Activated CD8-positive, alpha-beta memory T cell treated with anti-CD3 and anti-CD28 coated beads, Interleukin-2, amount 10 ng/mL, durations not matched to agents 7 days and 5 days (primary cell): ENCODE results near the gene EXOC5. TPM values are rescaled to one million over a fixed set of nuclear protein-coding genes. Genes with fewer than 3 reads are reported as not detected.

Source experiments
- ATAC-seq: fragments of 150-1000 bp; cut with Tn5 transposase; one replicate; pipeline ENCODE4 v1.10.0; 2021; ENCODE audit warnings: moderate library complexity
- CTCF ChIA-PET: fragments of 350-600 bp; sonication (Branson Sonifier 250); formaldehyde crosslinking; loops from one replicate; lab custom pipeline; 2021; ENCODE audit warnings: antibody characterized with exemption; lab: Charles Lee
- DNase-seq: peaks from one replicate; pipeline ENCODE4 v3.0.0-alpha.2; 2020
- H3K27ac Mint-ChIP-seq: one replicate; pipeline ENCODE4 v1.8.0; 2021; ENCODE audit warnings: mild to moderate bottlenecking, mixed read lengths
- H3K27me3 Mint-ChIP-seq: one replicate; pipeline ENCODE4 v1.8.0; 2021; ENCODE audit warnings: mixed read lengths
- H3K36me3 Mint-ChIP-seq: one replicate; pipeline ENCODE4 v1.8.0; 2021; ENCODE audit warnings: mild to moderate bottlenecking, mixed read lengths
- H3K4me1 Mint-ChIP-seq: one replicate; pipeline ENCODE4 v1.8.0; 2021; ENCODE audit warnings: mixed read lengths
- H3K4me3 Mint-ChIP-seq: one replicate; pipeline ENCODE4 v1.8.0; 2021; ENCODE audit warnings: mild to moderate bottlenecking, moderate library complexity, mixed read lengths
- H3K9me3 Mint-ChIP-seq: one replicate; pipeline ENCODE4 v1.8.0; 2022; ENCODE audit warnings: low read depth, mixed read lengths
- total RNA-seq, 2 experiments: library from RNA; stranded (reverse); gene quantifications; one replicate each; pipeline ENCODE4 v1.2.3, GENCODE V29; 2021

The EXOC5 gene
- total RNA-seq = 10 to 100 TPM; 57.0 to 69.8 TPM

GRCh38 chr14:57268161-57269069 lies at the start of gene EXOC5, which contains the start of gene AP5M1:
EXOC5 (minus strand) TSS chr14:57268905; CDS start chr14:57268648, 257 bp downstream.
AP5M1 (plus strand) TSS chr14:57268971; CDS start chr14:57269315, 344 bp downstream.
- no peaks in the 10 kb centered on the region for H3K27me3 Mint-ChIP-seq
- DNase-seq (peak; percentile 95), ATAC-seq (peak; percentile 89)
- peaks cover 48% of the 10 kb centered on the region for H3K4me1 Mint-ChIP-seq
- H3K9me3 Mint-ChIP-seq = no peaks in the 10 kb centered on the region
- CTCF ChIA-PET = interaction anchor here (0.8 to 1.7 kb wide), 3 partner anchors 10 to 689 kb away, joined by 3 to 8 read pairs (median 4); partner anchors contain the start of gene TMEM260
- peak within 1 kb of the TSS; percentile 93 for H3K4me3 Mint-ChIP-seq
- H3K36me3 Mint-ChIP-seq = peaks cover 22% of the 10 kb centered on the region
- H3K27ac Mint-ChIP-seq = peak within 1 kb of the TSS; percentile 99

- H3K27me3 Mint-ChIP-seq = peaks cover 11% of the 10 kb centered on the region
- DNase-seq (peak; percentile 78), ATAC-seq (peak; percentile 42)
- H3K27ac Mint-ChIP-seq = no peak overlapping the region
- H3K4me1 Mint-ChIP-seq = peaks cover 4% of the 10 kb centered on the region
- CTCF ChIA-PET = interaction anchor here (0.7 to 1.8 kb wide), 5 partner anchors 16 to 827 kb away, joined by 3 to 5 read pairs (median 4); no protein-coding TSS in a partner anchor
- H3K9me3 Mint-ChIP-seq = peaks cover 3% of the 10 kb centered on the region
- no peak overlapping the region for H3K4me3 Mint-ChIP-seq
- H3K36me3 Mint-ChIP-seq = peaks cover 7% of the 10 kb centered on the region
Measured at GRCh38 chr14:57317248-57317833, 48.6 kb upstream of the EXOC5 start.

- no peak overlapping the region for H3K4me3 Mint-ChIP-seq
Measured at GRCh38 chr14:57314396-57315089, 45.8 kb upstream of the EXOC5 start.

GRCh38 chr14:57302883-57303282 lies 34.2 kb upstream of the EXOC5 start:
- no peaks in the 10 kb centered on the region for H3K36me3 Mint-ChIP-seq
- CTCF ChIA-PET = no interaction called here
- H3K9me3 Mint-ChIP-seq = no peaks in the 10 kb centered on the region
- H3K4me3 Mint-ChIP-seq = no peak overlapping the region
- ATAC-seq (no peak), DNase-seq (no peak)
- H3K4me1 Mint-ChIP-seq = no peaks in the 10 kb centered on the region
- peaks cover 24% of the 10 kb centered on the region for H3K27me3 Mint-ChIP-seq
- no peak overlapping the region for H3K27ac Mint-ChIP-seq

More at GRCh38 chr14:57314396-57315089, 45.8 kb upstream of the EXOC5 start:
- H3K27ac Mint-ChIP-seq = no peak overlapping the region
- no peak for ATAC-seq
- H3K4me1 Mint-ChIP-seq = peaks cover 4% of the 10 kb centered on the region
- CTCF ChIA-PET = no interaction called here
- peaks cover 7% of the 10 kb centered on the region for H3K36me3 Mint-ChIP-seq
- H3K9me3 Mint-ChIP-seq = peaks cover 3% of the 10 kb centered on the region
- H3K27me3 Mint-ChIP-seq = peaks cover 8% of the 10 kb centered on the region
- no peak for DNase-seq

- peaks cover 1% of the 10 kb centered on the region for H3K27me3 Mint-ChIP-seq
- no peaks in the 10 kb centered on the region for H3K9me3 Mint-ChIP-seq
- H3K36me3 Mint-ChIP-seq = no peaks in the 10 kb centered on the region
- no peak overlapping the region for H3K4me3 Mint-ChIP-seq
- no peak overlapping the region for H3K27ac Mint-ChIP-seq
- no peaks in the 10 kb centered on the region for H3K4me1 Mint-ChIP-seq
- ATAC-seq (no peak), DNase-seq (no peak)
- CTCF ChIA-PET = interaction anchor here (1.3 kb wide), 1 partner anchor 18 kb away, joined by 4 read pairs; no protein-coding TSS in a partner anchor
Measured at GRCh38 chr14:57299511-57299910, 30.8 kb upstream of the EXOC5 start.

- no peaks in the 10 kb centered on the region for H3K36me3 Mint-ChIP-seq
- no peaks in the 10 kb centered on the region for H3K9me3 Mint-ChIP-seq
- no peak overlapping the region for H3K4me3 Mint-ChIP-seq
- ATAC-seq (no peak), DNase-seq (no peak)
- H3K27ac Mint-ChIP-seq = no peak overlapping the region
- no peaks in the 10 kb centered on the region for H3K4me1 Mint-ChIP-seq
- H3K27me3 Mint-ChIP-seq = no peaks in the 10 kb centered on the region
- CTCF ChIA-PET = interaction anchor here (1.0 kb wide), 1 partner anchor 8 kb away, joined by 3 read pairs; no protein-coding TSS in a partner anchor
Measured at GRCh38 chr14:57297852-57298251, 29.1 kb upstream of the EXOC5 start.

GRCh38 chr14:57295239-57295638 lies 26.5 kb upstream of the EXOC5 start:
- no peaks in the 10 kb centered on the region for H3K27me3 Mint-ChIP-seq
- no peak for ATAC-seq
- CTCF ChIA-PET = interaction anchor here (1.3 kb wide), 1 partner anchor 821 kb away, joined by 3 read pairs; no protein-coding TSS in a partner anchor
- H3K27ac Mint-ChIP-seq = no peak overlapping the region
- peaks cover 1% of the 10 kb centered on the region for H3K36me3 Mint-ChIP-seq
- no peak overlapping the region for H3K4me3 Mint-ChIP-seq
- no peak for DNase-seq
- H3K4me1 Mint-ChIP-seq = no peaks in the 10 kb centered on the region
- H3K9me3 Mint-ChIP-seq = no peaks in the 10 kb centered on the region

- Mint-ChIP-seq H3K9me3 (no peaks in the 10 kb centered on the region), H3K4me1 (no peaks in the 10 kb centered on the region), H3K4me3 (no peak overlapping the region), H3K27me3 (no peaks in the 10 kb centered on the region), H3K27ac (no peak overlapping the region), H3K36me3 (peaks cover 1% of the 10 kb centered on the region)
- DNase-seq (no peak), ATAC-seq (no peak)
- CTCF ChIA-PET = interaction anchor here (0.6 to 1.3 kb wide), 2 partner anchors 820 to 1253 kb away, joined by 3 read pairs; no protein-coding TSS in a partner anchor
Measured at GRCh38 chr14:57293866-57294837, 25.4 kb upstream of the EXOC5 start.

- ATAC-seq (no peak), DNase-seq (no peak)
- no peak overlapping the region for H3K27ac Mint-ChIP-seq
- H3K27me3 Mint-ChIP-seq = no peaks in the 10 kb centered on the region
- no peaks in the 10 kb centered on the region for H3K9me3 Mint-ChIP-seq
- peaks cover 1% of the 10 kb centered on the region for H3K36me3 Mint-ChIP-seq
- CTCF ChIA-PET = no interaction called here
- no peak overlapping the region for H3K4me3 Mint-ChIP-seq
- no peaks in the 10 kb centered on the region for H3K4me1 Mint-ChIP-seq
Measured at GRCh38 chr14:57291692-57292647, 23.3 kb upstream of the EXOC5 start.

- H3K4me1 Mint-ChIP-seq = no peaks in the 10 kb centered on the region
- peaks cover 1% of the 10 kb centered on the region for H3K36me3 Mint-ChIP-seq
- H3K27ac Mint-ChIP-seq = no peak overlapping the region
- ATAC-seq = no peak
- no peak for DNase-seq
- no peak overlapping the region for H3K4me3 Mint-ChIP-seq
- no peaks in the 10 kb centered on the region for H3K9me3 Mint-ChIP-seq
- CTCF ChIA-PET = interaction anchor here (0.9 kb wide), 1 partner anchor 25 kb away, joined by 3 read pairs; no protein-coding TSS in a partner anchor
- no peaks in the 10 kb centered on the region for H3K27me3 Mint-ChIP-seq
Measured at GRCh38 chr14:57290751-57291150, 22.0 kb upstream of the EXOC5 start.

- H3K4me1 Mint-ChIP-seq = no peaks in the 10 kb centered on the region
- no peaks in the 10 kb centered on the region for H3K9me3 Mint-ChIP-seq
- peaks cover 17% of the 10 kb centered on the region for H3K36me3 Mint-ChIP-seq
- H3K4me3 Mint-ChIP-seq = no peak overlapping the region
- CTCF ChIA-PET = no interaction called here
- H3K27ac Mint-ChIP-seq = no peak overlapping the region
- ATAC-seq = no peak
- no peak for DNase-seq
- no peaks in the 10 kb centered on the region for H3K27me3 Mint-ChIP-seq
Measured at GRCh38 chr14:57287745-57288144, 19.0 kb upstream of the EXOC5 start.
